ENCODE data around the gene CTSO. TPM values are rescaled to one million over a fixed set of nuclear protein-coding genes. Genes with fewer than 3 reads are reported as not detected.

CTSO gene
- total RNA-seq, 2 experiments from 2014 or later = 4.6 to 4.7 TPM

- DNase-seq = no peak
- H3K36me3 Mint-ChIP-seq = no peaks in the 10 kb centered on the region
- no peaks in the 10 kb centered on the region for H3K9me3 Mint-ChIP-seq
- H3K4me1 Mint-ChIP-seq = peaks cover 7% of the 10 kb centered on the region
- H3K27me3 Mint-ChIP-seq = peaks cover 14% of the 10 kb centered on the region
- no peak overlapping the region for H3K4me3 Mint-ChIP-seq
- H3K27ac Mint-ChIP-seq = no peak overlapping the region
Observed at GRCh38 chr4:155964016-155964891, 10.6 kb upstream of the CTSO start.

- H3K27ac Mint-ChIP-seq = no peak overlapping the region
- H3K36me3 Mint-ChIP-seq = no peaks in the 10 kb centered on the region
- peaks cover 7% of the 10 kb centered on the region for H3K4me1 Mint-ChIP-seq
- no peak overlapping the region for H3K4me3 Mint-ChIP-seq
- H3K9me3 Mint-ChIP-seq = no peaks in the 10 kb centered on the region
- DNase-seq = no peak
- H3K27me3 Mint-ChIP-seq = peaks cover 8% of the 10 kb centered on the region
Observed at GRCh38 chr4:155962767-155963166, 9.1 kb upstream of the CTSO start.

- no peak overlapping the region for H3K27ac Mint-ChIP-seq
- no peaks in the 10 kb centered on the region for H3K9me3 Mint-ChIP-seq
Observed at GRCh38 chr4:155961575-155961974, 7.9 kb upstream of the CTSO start.

GRCh38 chr4:155960522-155960921 lies 6.9 kb upstream of the CTSO start:
- Mint-ChIP-seq H3K27me3 (peaks cover 6% of the 10 kb centered on the region), H3K9me3 (no peaks in the 10 kb centered on the region), H3K4me1 (peaks cover 7% of the 10 kb centered on the region), H3K4me3 (no peak overlapping the region), H3K27ac (no peak overlapping the region), H3K36me3 (no peaks in the 10 kb centered on the region)
- DNase-seq = no peak

More at GRCh38 chr4:155961575-155961974, 7.9 kb upstream of the CTSO start:
- Mint-ChIP-seq H3K4me3 (no peak overlapping the region), H3K4me1 (peaks cover 7% of the 10 kb centered on the region), H3K36me3 (no peaks in the 10 kb centered on the region), H3K27me3 (peaks cover 6% of the 10 kb centered on the region)
- no peak for DNase-seq

- Mint-ChIP-seq H3K27ac (no peak overlapping the region), H3K36me3 (no peaks in the 10 kb centered on the region), H3K9me3 (no peaks in the 10 kb centered on the region), H3K4me1 (peaks cover 9% of the 10 kb centered on the region), H3K4me3 (no peak overlapping the region), H3K27me3 (peaks cover 6% of the 10 kb centered on the region)
- DNase-seq = no peak
Observed at GRCh38 chr4:155959417-155959816, 5.8 kb upstream of the CTSO start.

GRCh38 chr4:155956461-155956860 lies 2.8 kb upstream of the CTSO start:
- DNase-seq = no peak
- Mint-ChIP-seq H3K27ac (no peak overlapping the region), H3K36me3 (peaks cover 2% of the 10 kb centered on the region), H3K4me3 (no peak overlapping the region), H3K9me3 (no peaks in the 10 kb centered on the region), H3K27me3 (peaks cover 6% of the 10 kb centered on the region), H3K4me1 (peaks cover 19% of the 10 kb centered on the region)

- H3K4me1 Mint-ChIP-seq = peaks cover 23% of the 10 kb centered on the region
- H3K27me3 Mint-ChIP-seq = peaks cover 6% of the 10 kb centered on the region
- peaks cover 2% of the 10 kb centered on the region for H3K36me3 Mint-ChIP-seq
- no peak for DNase-seq
- no peak overlapping the region for H3K27ac Mint-ChIP-seq
- H3K4me3 Mint-ChIP-seq = no peak overlapping the region
- no peaks in the 10 kb centered on the region for H3K9me3 Mint-ChIP-seq
Observed at GRCh38 chr4:155954939-155955338, 1.3 kb upstream of the CTSO start.

GRCh38 chr4:155954118-155954685 lies 536 bp upstream of the CTSO start:
- Mint-ChIP-seq H3K27ac (peak overlapping the region; percentile 98), H3K9me3 (no peaks in the 10 kb centered on the region), H3K4me3 (peak overlapping the region; percentile 95), H3K4me1 (peaks cover 28% of the 10 kb centered on the region), H3K36me3 (peaks cover 2% of the 10 kb centered on the region), H3K27me3 (no peaks in the 10 kb centered on the region)
- DNase-seq = no peak

- no peak overlapping the region for H3K27ac Mint-ChIP-seq
- H3K27me3 Mint-ChIP-seq = no peaks in the 10 kb centered on the region
- H3K4me3 Mint-ChIP-seq = peak overlapping the region; percentile 51
- H3K4me1 Mint-ChIP-seq = peaks cover 33% of the 10 kb centered on the region
- no peaks in the 10 kb centered on the region for H3K9me3 Mint-ChIP-seq
- H3K36me3 Mint-ChIP-seq = peaks cover 2% of the 10 kb centered on the region
- no peak for DNase-seq
Observed at GRCh38 chr4:155952501-155952901, 1.2 kb downstream of the CTSO start.

GRCh38 chr4:155950461-155950860 lies 3.2 kb downstream of the CTSO start:
- Mint-ChIP-seq H3K27me3 (no peaks in the 10 kb centered on the region), H3K4me3 (no peak overlapping the region), H3K4me1 (peaks cover 33% of the 10 kb centered on the region), H3K27ac (no peak overlapping the region), H3K9me3 (no peaks in the 10 kb centered on the region), H3K36me3 (peaks cover 2% of the 10 kb centered on the region)
- no peak for DNase-seq

GRCh38 chr4:155948541-155948940 lies 5.1 kb downstream of the CTSO start:
- H3K27ac Mint-ChIP-seq = no peak overlapping the region
- H3K36me3 Mint-ChIP-seq = no peaks in the 10 kb centered on the region
- H3K9me3 Mint-ChIP-seq = no peaks in the 10 kb centered on the region
- H3K4me3 Mint-ChIP-seq = no peak overlapping the region
- H3K4me1 Mint-ChIP-seq = peaks cover 25% of the 10 kb centered on the region
- DNase-seq = no peak
- no peaks in the 10 kb centered on the region for H3K27me3 Mint-ChIP-seq

GRCh38 chr4:155946486-155946885 lies 7.2 kb downstream of the CTSO start:
- H3K4me1 Mint-ChIP-seq = peaks cover 16% of the 10 kb centered on the region
- no peak overlapping the region for H3K4me3 Mint-ChIP-seq
- no peaks in the 10 kb centered on the region for H3K27me3 Mint-ChIP-seq
- DNase-seq = no peak
- peaks cover under 1% of the 10 kb centered on the region for H3K36me3 Mint-ChIP-seq
- no peak overlapping the region for H3K27ac Mint-ChIP-seq
- no peaks in the 10 kb centered on the region for H3K9me3 Mint-ChIP-seq

GRCh38 chr4:155944516-155944915 lies 9.2 kb downstream of the CTSO start:
- Mint-ChIP-seq H3K27me3 (no peaks in the 10 kb centered on the region), H3K9me3 (no peaks in the 10 kb centered on the region), H3K4me3 (no peak overlapping the region), H3K36me3 (peaks cover 5% of the 10 kb centered on the region), H3K4me1 (peaks cover 9% of the 10 kb centered on the region), H3K27ac (no peak overlapping the region)
- no peak for DNase-seq

GRCh38 chr4:155943605-155944291 lies 9.9 kb downstream of the CTSO start:
- no peak overlapping the region for H3K27ac Mint-ChIP-seq
- no peaks in the 10 kb centered on the region for H3K27me3 Mint-ChIP-seq
- peaks cover 5% of the 10 kb centered on the region for H3K36me3 Mint-ChIP-seq
- no peak overlapping the region for H3K4me3 Mint-ChIP-seq
- no peak for DNase-seq
- H3K4me1 Mint-ChIP-seq = peaks cover 4% of the 10 kb centered on the region
- no peaks in the 10 kb centered on the region for H3K9me3 Mint-ChIP-seq

GRCh38 chr4:155941820-155942219 lies 11.8 kb downstream of the CTSO start:
- H3K27ac Mint-ChIP-seq = no peak overlapping the region
- no peak overlapping the region for H3K4me3 Mint-ChIP-seq
- peaks cover 1% of the 10 kb centered on the region for H3K4me1 Mint-ChIP-seq
- no peaks in the 10 kb centered on the region for H3K9me3 Mint-ChIP-seq
- no peak for DNase-seq
- no peaks in the 10 kb centered on the region for H3K27me3 Mint-ChIP-seq
- peaks cover 8% of the 10 kb centered on the region for H3K36me3 Mint-ChIP-seq
